Measurements from ENCODE around the gene PDCD1LG2.

DNA sequence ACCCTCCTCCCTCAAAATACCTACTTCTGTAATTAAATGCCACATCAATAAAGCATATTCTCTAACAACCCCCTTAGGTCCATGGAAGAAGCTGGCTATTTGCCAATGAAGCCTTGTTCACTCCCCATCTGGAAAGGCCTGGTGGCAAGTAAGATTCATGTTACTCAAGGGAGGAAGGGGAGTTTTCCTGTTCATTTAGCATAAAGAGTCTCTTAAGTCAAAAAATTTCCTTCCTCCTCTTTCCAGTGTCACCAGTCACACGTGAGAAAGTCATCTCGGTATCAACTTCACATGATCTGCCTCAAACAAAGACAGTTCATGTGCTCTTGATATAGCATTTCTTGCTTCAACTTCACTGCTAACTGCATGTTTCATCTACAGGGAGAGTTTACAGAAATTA, 85.8 kb downstream of the PDCD1LG2 start:
- TF ChIP-seq, protein P1, sequence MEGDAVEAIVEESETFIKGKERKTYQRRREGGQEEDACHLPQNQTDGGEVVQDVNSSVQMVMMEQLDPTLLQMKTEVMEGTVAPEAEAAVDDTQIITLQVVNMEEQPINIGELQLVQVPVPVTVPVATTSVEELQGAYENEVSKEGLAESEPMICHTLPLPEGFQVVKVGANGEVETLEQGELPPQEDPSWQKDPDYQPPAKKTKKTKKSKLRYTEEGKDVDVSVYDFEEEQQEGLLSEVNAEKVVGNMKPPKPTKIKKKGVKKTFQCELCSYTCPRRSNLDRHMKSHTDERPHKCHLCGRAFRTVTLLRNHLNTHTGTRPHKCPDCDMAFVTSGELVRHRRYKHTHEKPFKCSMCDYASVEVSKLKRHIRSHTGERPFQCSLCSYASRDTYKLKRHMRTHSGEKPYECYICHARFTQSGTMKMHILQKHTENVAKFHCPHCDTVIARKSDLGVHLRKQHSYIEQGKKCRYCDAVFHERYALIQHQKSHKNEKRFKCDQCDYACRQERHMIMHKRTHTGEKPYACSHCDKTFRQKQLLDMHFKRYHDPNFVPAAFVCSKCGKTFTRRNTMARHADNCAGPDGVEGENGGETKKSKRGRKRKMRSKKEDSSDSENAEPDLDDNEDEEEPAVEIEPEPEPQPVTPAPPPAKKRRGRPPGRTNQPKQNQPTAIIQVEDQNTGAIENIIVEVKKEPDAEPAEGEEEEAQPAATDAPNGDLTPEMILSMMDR (IDR thresholded peaks at IDR 0.05; ENCODE audit: low read depth, low read length, poor library complexity, severe bottlenecking) = no peak
- TF ChIP-seq EZH2phosphoT487 (IDR thresholded peaks at IDR 0.05; ENCODE audit: borderline replicate concordance, low read length) = no peak
